Endothelial cell of umbilical vein (primary cell): Measurements from ENCODE around the gene MRPS18B. TPM values are rescaled to one million over a fixed set of nuclear protein-coding genes. Genes with fewer than 3 reads are reported as not detected.

Source experiments
- BruUV-seq: library from RNA; stranded (reverse); fragments of 400-500 nt; replicated peaks from 2 replicates; lab custom pipeline; 2021; lab: Mats Ljungman, UMichigan
- CTCF ChIA-PET: fragments of 300-600, 350-600 bp; sonication (Branson Sonifier 250); formaldehyde crosslinking; loops from one replicate; lab custom pipeline; 2021; ENCODE audit warnings: antibody characterized with exemption, inconsistent platforms; lab: Charles Lee
- POLR2A ChIA-PET: fragments of 300-600, 350-600 bp; sonication (Branson Sonifier 250); formaldehyde crosslinking; loops from one replicate; lab custom pipeline; 2021; ENCODE audit warnings: antibody characterized with exemption, inconsistent platforms; lab: Charles Lee
- DNase-seq: peaks from one replicate; pipeline ENCODE4 v3.0.0-alpha.2; 2011; ENCODE audit warnings: low read depth, low spot score
- FAIRE-seq: peaks from 2 replicates; lab custom pipeline; 2011; peaks lifted over from hg19 to GRCh38; lab: Jason Lieb, UNC
- H2AFZ ChIP-seq: 2 replicates; pipeline ENCODE4 v1.6.0; 2012; ENCODE audit warnings: low read depth, low read length, control low read depth, inconsistent platforms
- H3K27ac ChIP-seq: 2 replicates; pipeline ENCODE4 v1.5.1; 2011; ENCODE audit warnings: low read depth, mild to moderate bottlenecking, control low read depth, low read length, moderate library complexity; ENCODE audit not compliant: insufficient read depth
- H3K27me3 ChIP-seq, 2 experiments: 2 replicates each; pipeline versions ENCODE4 v1.6.0 to v1.6.1; 2011; ENCODE audit warnings: low read length in 2 of 2, mixed read lengths in 1 of 2; ENCODE audit not compliant: control insufficient read depth in 2 of 2, insufficient read depth in 2 of 2
- H3K36me3 ChIP-seq, 2 experiments: 2 replicates in 1 of 2; 3 replicates in 1 of 2; pipeline ENCODE4 v1.5.1; 2011; ENCODE audit warnings: low read length in 2 of 2, mild to moderate bottlenecking in 1 of 2, moderate library complexity in 1 of 2; ENCODE audit not compliant: control insufficient read depth in 2 of 2, insufficient read depth in 2 of 2; ENCODE audit errors: extremely low read depth in 1 of 2
- H3K4me1 ChIP-seq: 3 replicates; pipeline ENCODE4 v1.5.1; 2011; ENCODE audit warnings: mild to moderate bottlenecking, low read length; ENCODE audit not compliant: control insufficient read depth, insufficient read depth; ENCODE audit errors: extremely low read depth
- H3K4me2 ChIP-seq: 2 replicates; pipeline ENCODE4 v1.6.1; 2011; ENCODE audit warnings: low read length, control low read depth, mixed read lengths; ENCODE audit not compliant: insufficient read depth
- H3K4me3 ChIP-seq, 3 experiments: fragments of 200-600 bp in 1 of 3; sonication (generic), shearing (Covaris generic) in 1 of 3; replicated peaks in 1 of 3; 2 replicates each; pipeline ENCODE4 v1.5.1; 2011 to 2016; ENCODE audit warnings: control low read depth in 3 of 3, low read length in 3 of 3, mild to moderate bottlenecking in 2 of 3, inconsistent platforms in 1 of 3, low read depth in 1 of 3, moderate library complexity in 1 of 3; ENCODE audit not compliant: insufficient read depth in 1 of 3
- H3K79me2 ChIP-seq: 2 replicates; pipeline ENCODE4 v1.6.0; 2012; ENCODE audit warnings: low read length, inconsistent platforms; ENCODE audit not compliant: control insufficient read depth, insufficient read depth
- H3K9ac ChIP-seq: replicated peaks from 2 replicates; pipeline ENCODE3; 2011; ENCODE audit warnings: low read length, control low read depth; ENCODE audit not compliant: insufficient read depth; ENCODE audit errors: extremely low read depth
- H3K9me1 ChIP-seq: replicated peaks from 3 replicates; pipeline ENCODE4 v1.6.0; 2011; ENCODE audit warnings: mild to moderate bottlenecking, low read length; ENCODE audit not compliant: control insufficient read depth, insufficient read depth; ENCODE audit errors: extremely low read depth
- H3K9me3 ChIP-seq: replicated peaks from 2 replicates; pipeline ENCODE4 v1.5.1; 2012; ENCODE audit warnings: low read length, inconsistent platforms; ENCODE audit not compliant: control insufficient read depth, insufficient read depth
- H4K20me1 ChIP-seq: replicated peaks from 2 replicates; pipeline ENCODE3; 2011; ENCODE audit warnings: mild to moderate bottlenecking, low read length; ENCODE audit not compliant: control insufficient read depth, insufficient read depth; ENCODE audit errors: extremely low read depth
- EZH2 ChIP-seq: IDR thresholded peaks from 2 replicates; pipeline ENCODE4 v1.6.1; 2012; ENCODE audit warnings: borderline replicate concordance, low read depth, mild to moderate bottlenecking, moderate library complexity, low read length, inconsistent platforms; ENCODE audit not compliant: severe bottlenecking
- GATA2 ChIP-seq: IDR thresholded peaks from 2 replicates; pipeline ENCODE4 v1.7.0; 2011; ENCODE audit warnings: low read depth, mild to moderate bottlenecking, moderate library complexity, mixed read lengths, low read length; ENCODE audit not compliant: insufficient read length, insufficient read depth
- dilution Hi-C: fragments of 300-500 bp; cut with MboI; formaldehyde crosslinking; loops from one replicate; pipeline ENCODE4 v1.15.0; 2019; ENCODE audit warnings: low sequenced_read_pairs; ENCODE audit not compliant: extremely low pct_ligation_motif_present
- intact Hi-C: fragments of 100-400 bp; cut with micrococcal nuclease; formaldehyde crosslinking; loops from one replicate; pipeline ENCODE4 v1.10.0; 2022
- polyA plus RNA-seq, 4 experiments: library from polyadenylated mRNA; depleted of rRNA in 3 of 4; stranded (reverse) in 3 of 4; unstranded in 1 of 4; fragments of >200 nt; gene quantifications; 2 replicates each; pipeline versions ENCODE4 v1.2.1 to v1.2.3, GENCODE V29; 2011 to 2012; ENCODE audit warnings: missing spikeins in 1 of 4
- total RNA-seq: library from RNA; stranded (reverse); gene quantifications from 2 replicates; pipeline ENCODE4 v1.2.3, GENCODE V29; 2021
- TF ChIP-seq, protein P1 (sequence below), 2 donors: IDR thresholded peaks; 1 replicate in 1 of 2; 2 replicates in 1 of 2; pipeline ENCODE4 v1.5.1; 2011; ENCODE audit warnings: low read length in 2 of 2, mild to moderate bottlenecking in 2 of 2, moderate library complexity in 2 of 2, control low read depth in 1 of 2, inconsistent platforms in 1 of 2, low read depth in 1 of 2; ENCODE audit not compliant: insufficient read depth in 1 of 2; ENCODE audit errors: extremely low read depth in 1 of 2
- TF ChIP-seq, protein P2 (sequence below): IDR thresholded peaks from 2 replicates; pipeline ENCODE4 v1.6.1; 2011; ENCODE audit not compliant: insufficient read depth, insufficient read length

MRPS18B gene
- total and polyA plus RNA-seq, 2 donors (not counting 3 experiments of a cell fraction or from before 2014, with no cell fraction given): 32.6 to 49.1 TPM

DNA sequence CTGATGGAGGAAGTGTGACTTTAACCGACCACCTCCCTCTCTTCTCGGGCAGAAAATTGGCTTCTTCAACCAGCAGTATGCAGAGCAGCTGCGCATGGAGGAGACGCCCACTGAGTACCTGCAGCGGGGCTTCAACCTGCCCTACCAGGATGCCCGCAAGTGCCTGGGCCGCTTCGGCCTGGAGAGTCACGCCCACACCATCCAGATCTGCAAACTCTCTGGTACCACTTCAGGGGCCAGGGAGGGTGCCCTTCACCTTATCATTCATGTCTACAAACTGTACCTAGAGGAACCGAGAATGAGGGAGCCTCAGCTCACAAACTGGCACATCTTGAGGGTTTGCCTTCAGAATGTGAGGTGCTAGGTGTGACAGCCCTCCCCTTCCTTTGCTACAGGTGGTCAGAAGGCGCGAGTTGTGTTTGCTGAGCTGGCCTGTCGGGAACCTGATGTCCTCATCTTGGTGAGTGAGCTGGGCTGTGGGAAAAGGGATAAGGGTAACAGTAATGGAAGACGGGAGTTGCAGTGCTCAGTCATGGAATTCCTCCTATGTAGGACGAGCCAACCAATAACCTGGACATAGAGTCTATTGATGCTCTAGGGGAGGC is 27.8 kb upstream of the MRPS18B start:
- dilution Hi-C loops: no loop called here
- no peak overlapping the region for H3K4me2 ChIP-seq
- TF ChIP-seq EZH2 (no peak), GATA2 (no peak)
- TF ChIP-seq, protein P1, sequence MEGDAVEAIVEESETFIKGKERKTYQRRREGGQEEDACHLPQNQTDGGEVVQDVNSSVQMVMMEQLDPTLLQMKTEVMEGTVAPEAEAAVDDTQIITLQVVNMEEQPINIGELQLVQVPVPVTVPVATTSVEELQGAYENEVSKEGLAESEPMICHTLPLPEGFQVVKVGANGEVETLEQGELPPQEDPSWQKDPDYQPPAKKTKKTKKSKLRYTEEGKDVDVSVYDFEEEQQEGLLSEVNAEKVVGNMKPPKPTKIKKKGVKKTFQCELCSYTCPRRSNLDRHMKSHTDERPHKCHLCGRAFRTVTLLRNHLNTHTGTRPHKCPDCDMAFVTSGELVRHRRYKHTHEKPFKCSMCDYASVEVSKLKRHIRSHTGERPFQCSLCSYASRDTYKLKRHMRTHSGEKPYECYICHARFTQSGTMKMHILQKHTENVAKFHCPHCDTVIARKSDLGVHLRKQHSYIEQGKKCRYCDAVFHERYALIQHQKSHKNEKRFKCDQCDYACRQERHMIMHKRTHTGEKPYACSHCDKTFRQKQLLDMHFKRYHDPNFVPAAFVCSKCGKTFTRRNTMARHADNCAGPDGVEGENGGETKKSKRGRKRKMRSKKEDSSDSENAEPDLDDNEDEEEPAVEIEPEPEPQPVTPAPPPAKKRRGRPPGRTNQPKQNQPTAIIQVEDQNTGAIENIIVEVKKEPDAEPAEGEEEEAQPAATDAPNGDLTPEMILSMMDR (IDR thresholded peaks at IDR 0.05; ENCODE audit: extremely low read depth in 1 of 2, insufficient read depth in 1 of 2, low read depth in 1 of 2, low read length in 2 of 2): no peak
- TF ChIP-seq, protein P2, sequence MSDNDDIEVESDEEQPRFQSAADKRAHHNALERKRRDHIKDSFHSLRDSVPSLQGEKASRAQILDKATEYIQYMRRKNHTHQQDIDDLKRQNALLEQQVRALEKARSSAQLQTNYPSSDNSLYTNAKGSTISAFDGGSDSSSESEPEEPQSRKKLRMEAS: no peak
- no TSS peak for BruUV-seq
- CTCF ChIA-PET: interaction anchor here (1.0 to 2.2 kb wide), 7 partner anchors 9 to 141 kb away, joined by 3 to 13 read pairs (median 4); no protein-coding TSS in a partner anchor
- H3K36me3 ChIP-seq: peaks cover 26 to 38% of the 10 kb centered on the region in 2 experiments
- H3K4me1 ChIP-seq: peaks cover 2% of the 10 kb centered on the region
- H3K27ac ChIP-seq: no peak overlapping the region
- intact Hi-C loops: no loop called here
- H4K20me1 ChIP-seq: no peaks in the 10 kb centered on the region
- H3K79me2 ChIP-seq: peaks cover 7% of the 10 kb centered on the region
- no peaks in the 10 kb centered on the region for H3K9me3 ChIP-seq
- no peak overlapping the region for H3K4me3 ChIP-seq
- no peaks in the 10 kb centered on the region for H3K27me3 ChIP-seq
- FAIRE-seq: no peak
- POLR2A ChIA-PET: no interaction called here
- H2AFZ ChIP-seq: no peak overlapping the region
- H3K9ac ChIP-seq: no peak overlapping the region
- no peak for DNase-seq
- no peaks in the 10 kb centered on the region for H3K9me1 ChIP-seq
